Measurements from ENCODE around the gene RER1. TPM values are rescaled to one million over a fixed set of nuclear protein-coding genes. Genes with fewer than 3 reads are reported as not detected.

The RER1 gene
- total RNA-seq, 1 experiment from 2014 or later, result 141 TPM

GRCh38 chr1:2404890-2405511 lies 13.4 kb downstream of the RER1 start:
- Histone ChIP-seq H3K4me1 (no peaks in the 10 kb centered on the region), H3K4me3 (ENCODE audit: low read depth, low read length) (no peak overlapping the region), H3K36me3 (ENCODE audit: control insufficient read depth, insufficient read depth, low read length) (no peaks in the 10 kb centered on the region; the same call in 1 of the 2 replicates), H3K9me3 (no peaks in the 10 kb centered on the region), H3K27me3 (replicated peaks; ENCODE audit: control insufficient read depth, insufficient read depth, low read length) (no peaks in the 10 kb centered on the region)
- no peaks in the 10 kb centered on the region for H3K9me3 Mint-ChIP-seq (ENCODE audit: unreplicated experiment)
- TSS peak; percentile 43 for BruUV-seq (replicated peaks)
- H3K4me3 Mint-ChIP-seq (ENCODE audit: unreplicated experiment), result no peak overlapping the region
- intact Hi-C loops (cut with micrococcal nuclease; ENCODE audit: unreplicated experiment), result no loop called here
- H3K27ac Mint-ChIP-seq (ENCODE audit: unreplicated experiment), result no peak overlapping the region
- TF ChIP-seq CTCF (IDR thresholded peaks at IDR 0.05; ENCODE audit: insufficient read depth in 1 of 2, low read depth in 1 of 2, low read length in 1 of 2, severe bottlenecking in 1 of 2, unreplicated experiment in 1 of 2), result no peak
- DNase-seq, result no peak
- no peaks in the 10 kb centered on the region for H3K4me1 Mint-ChIP-seq (ENCODE audit: low read depth, unreplicated experiment)
- peaks cover 64% of the 10 kb centered on the region for H3K36me3 Mint-ChIP-seq (ENCODE audit: insufficient read depth, unreplicated experiment)
- POLR2A ChIA-PET, result no interaction called here
- no peaks in the 10 kb centered on the region for H3K27me3 Mint-ChIP-seq (ENCODE audit: insufficient read depth, unreplicated experiment)
- CTCF ChIA-PET, result no interaction called here

DNA sequence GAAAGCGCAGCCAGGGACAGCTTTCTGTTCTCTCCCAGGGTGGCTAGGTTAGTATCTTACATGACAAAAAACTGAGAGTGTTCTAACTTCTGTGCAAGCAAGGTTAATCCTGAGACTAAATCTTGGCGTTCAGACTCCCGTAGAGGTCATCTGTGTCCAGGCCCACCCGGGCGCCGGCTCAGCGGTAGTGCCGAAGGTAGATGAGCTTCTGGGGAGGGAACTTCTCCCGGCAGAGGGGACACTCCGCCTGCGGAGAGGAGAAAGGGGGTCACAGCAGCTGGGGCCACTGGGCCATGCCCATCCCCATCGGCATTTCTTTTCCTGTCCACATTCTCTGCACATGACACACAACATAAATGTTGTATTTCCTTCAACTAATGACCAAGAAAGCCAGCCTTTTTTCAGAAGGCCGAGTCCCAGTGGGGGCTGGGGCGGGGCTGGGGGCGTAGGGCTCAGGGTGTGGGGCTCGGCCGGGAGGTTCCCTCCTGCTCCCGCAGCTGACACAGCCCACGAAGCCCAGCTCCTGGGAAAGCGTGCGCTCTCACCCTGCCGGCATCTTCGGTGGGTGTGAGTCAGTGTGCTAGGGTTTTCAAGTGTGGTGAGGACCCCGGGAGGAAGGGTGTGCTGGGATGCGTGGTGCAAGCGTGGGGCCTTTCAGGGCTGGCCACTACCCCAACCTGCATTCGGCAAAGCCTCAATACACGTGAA lies 14.1 kb downstream of the RER1 start:
- intact Hi-C loops (cut with micrococcal nuclease; ENCODE audit: unreplicated experiment), result no loop called here
- no TSS peak for BruUV-seq (replicated peaks)

DNA sequence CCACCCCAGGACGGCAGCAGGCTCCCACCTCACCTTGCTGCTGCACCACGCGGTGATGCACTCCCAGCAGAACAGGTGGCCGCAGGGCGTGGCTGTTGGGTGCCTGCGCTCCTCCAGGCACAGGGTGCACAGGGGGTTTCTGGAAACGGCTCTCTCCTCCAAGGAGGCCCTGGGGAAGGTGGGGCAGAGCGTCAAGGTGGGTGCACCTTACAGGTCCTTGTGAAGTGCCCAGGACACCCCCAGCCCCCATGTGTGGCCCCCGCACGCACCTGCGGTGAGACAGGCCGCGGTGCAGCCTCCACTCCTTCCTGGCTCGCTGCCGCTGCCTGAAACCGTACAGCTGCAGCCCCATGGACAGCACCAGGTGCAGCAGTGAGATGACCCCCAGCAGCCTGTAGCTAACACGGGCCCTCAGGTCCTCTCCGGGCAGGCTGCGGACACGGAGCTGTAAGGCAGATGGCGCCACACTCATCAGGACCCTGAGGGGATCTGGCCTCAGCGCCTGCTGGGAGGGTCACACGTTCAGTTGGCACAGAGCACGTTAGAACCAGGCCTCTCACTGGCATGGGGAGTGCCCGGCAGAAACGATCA lies 14.9 kb downstream of the RER1 start:
- intact Hi-C loops (cut with micrococcal nuclease; ENCODE audit: unreplicated experiment), result no loop called here
- ChIA-PET POLR2A (no interaction called here), CTCF (no interaction called here)
- no peak for DNase-seq
- Histone ChIP-seq H3K36me3 (ENCODE audit: control insufficient read depth, insufficient read depth, low read length) (no peaks in the 10 kb centered on the region), H3K4me1 (no peaks in the 10 kb centered on the region), H3K27me3 (replicated peaks; ENCODE audit: control insufficient read depth, insufficient read depth, low read length) (no peaks in the 10 kb centered on the region), H3K9me3 (no peaks in the 10 kb centered on the region), H3K4me3 (ENCODE audit: low read depth, low read length) (no peak overlapping the region)
- BruUV-seq (replicated peaks), result no TSS peak
- Mint-ChIP-seq H3K27ac (ENCODE audit: unreplicated experiment) (no peak overlapping the region), H3K36me3 (ENCODE audit: insufficient read depth, unreplicated experiment) (peaks cover 61% of the 10 kb centered on the region), H3K4me3 (ENCODE audit: unreplicated experiment) (no peak overlapping the region), H3K9me3 (ENCODE audit: unreplicated experiment) (no peaks in the 10 kb centered on the region), H3K4me1 (ENCODE audit: low read depth, unreplicated experiment) (no peaks in the 10 kb centered on the region), H3K27me3 (ENCODE audit: insufficient read depth, unreplicated experiment) (no peaks in the 10 kb centered on the region)
- no peak for TF ChIP-seq CTCF (IDR thresholded peaks at IDR 0.05; ENCODE audit: insufficient read depth in 1 of 2, low read depth in 1 of 2, low read length in 1 of 2, severe bottlenecking in 1 of 2, unreplicated experiment in 1 of 2)

More for the DNA sequence above, 14.1 kb downstream of the RER1 start:
- peaks cover 60% of the 10 kb centered on the region for H3K36me3 Mint-ChIP-seq (ENCODE audit: insufficient read depth, unreplicated experiment)
- H3K4me1 Mint-ChIP-seq (ENCODE audit: low read depth, unreplicated experiment), result no peaks in the 10 kb centered on the region
- Histone ChIP-seq H3K9me3 (no peaks in the 10 kb centered on the region), H3K36me3 (ENCODE audit: control insufficient read depth, insufficient read depth, low read length) (no peaks in the 10 kb centered on the region), H3K4me1 (no peaks in the 10 kb centered on the region), H3K27me3 (replicated peaks; ENCODE audit: control insufficient read depth, insufficient read depth, low read length) (no peaks in the 10 kb centered on the region), H3K4me3 (ENCODE audit: low read depth, low read length) (no peak overlapping the region)
- no peak overlapping the region for H3K27ac Mint-ChIP-seq (ENCODE audit: unreplicated experiment)
- no peak overlapping the region for H3K4me3 Mint-ChIP-seq (ENCODE audit: unreplicated experiment)
- no peaks in the 10 kb centered on the region for H3K27me3 Mint-ChIP-seq (ENCODE audit: insufficient read depth, unreplicated experiment)
- DNase-seq, result no peak
- CTCF ChIA-PET, result no interaction called here
- TF ChIP-seq CTCF (IDR thresholded peaks at IDR 0.05; ENCODE audit: insufficient read depth in 1 of 2, low read depth in 1 of 2, low read length in 1 of 2, severe bottlenecking in 1 of 2, unreplicated experiment in 1 of 2), result no peak
- POLR2A ChIA-PET, result no interaction called here
- no peaks in the 10 kb centered on the region for H3K9me3 Mint-ChIP-seq (ENCODE audit: unreplicated experiment)

All from Caco-2 (cell line).